K562 (cell line): ENCODE measurements around the gene COL11A2. TPM values are rescaled to one million over a fixed set of nuclear protein-coding genes. Genes with fewer than 3 reads are reported as not detected.
A peak's percentile ranks its signal among the peaks of the same experiment; 100 is the strongest.

Experiments
- BCOR ChIP-seq: fragments of 450-650 bp; IDR thresholded peaks from 2 replicates; pipeline ENCODE4 v1.6.1; 2016
- ZNF318 ChIP-seq, 2 experiments: fragments of 450-650 bp; IDR thresholded peaks; 2 replicates each; pipeline ENCODE4 v1.6.1; 2016; ENCODE audit warnings: mild to moderate bottlenecking in 2 of 2, borderline replicate concordance in 1 of 2, low read depth in 1 of 2, moderate library complexity in 1 of 2
- polyA plus RNA-seq, 8 experiments: library from polyadenylated mRNA; depleted of rRNA in 4 of 8; stranded (reverse) in 5 of 8; unstranded in 3 of 8; fragments of >200 nt; fragmentation: Nextera tagmentation in 2 of 8; fragmentation: Illumina TruSeq in 1 of 8; extraction: Ambion mirVana in 2 of 8; extraction: Trizol in 1 of 8; gene quantifications; 2 replicates each; pipeline versions ENCODE4 v1.2.1 to v1.2.3, GENCODE V29; 2011 to 2014; ENCODE audit warnings: inconsistent platforms in 1 of 8, missing spikeins in 1 of 8
- total RNA-seq, 7 experiments: library from RNA; depleted of rRNA in 6 of 7; stranded (reverse); fragments of >200 nt in 6 of 7; fragmentation: Illumina TruSeq in 2 of 7; extraction: Trizol in 2 of 7; gene quantifications; 2 replicates each; pipeline versions ENCODE4 v1.2.1 to v1.2.3, GENCODE V29; 2011 to 2021; ENCODE audit warnings: low replicate concordance in 1 of 7

COL11A2 gene
- total and polyA plus RNA-seq, 9 of the 15 experiments (the other 6 are each of a cell fraction or from before 2014, with no cell fraction given), result 0.04 to 0.35 (median 0.09) TPM; not detected in 1

- TF ChIP-seq ZNF318 (IDR thresholded peaks at IDR 0.05; ENCODE audit: borderline replicate concordance in 1 of 2, low read depth in 1 of 2) (no peak), BCOR (peak; percentile 17; the same call in 1 of the 2 replicates)
- TF ChIP-seq, all 486 proteins: peak for 2
Measured at GRCh38 chr6:33198853-33199436, 6.7 kb upstream of the COL11A2 start (continued).
